H9 (cell line): ENCODE results near the gene TECPR2. TPM values are rescaled to one million over a fixed set of nuclear protein-coding genes. Genes with fewer than 3 reads are reported as not detected.

Experiments
- DNase-seq: peaks from one replicate; pipeline ENCODE4 v3.0.0-alpha.2; 2017
- H2AFZ ChIP-seq: one replicate; pipeline ENCODE4 v1.6.1; 2013; ENCODE audit warnings: mild to moderate bottlenecking, low read length, control low read depth, moderate library complexity
- H2AK5ac ChIP-seq: 2 replicates; pipeline ENCODE4 v1.6.1; 2013; ENCODE audit warnings: low read length, control low read depth, mixed read lengths; ENCODE audit not compliant: insufficient read length
- H2BK120ac ChIP-seq: one replicate; pipeline ENCODE4 v1.6.1; 2013; ENCODE audit warnings: low read depth, mild to moderate bottlenecking, low read length, control low read depth, inconsistent platforms; ENCODE audit not compliant: poor library complexity, severe bottlenecking
- H2BK12ac ChIP-seq: 2 replicates; pipeline ENCODE4 v1.6.1; 2013; ENCODE audit warnings: low read length, control low read depth, mixed read lengths, low read depth; ENCODE audit not compliant: insufficient read length
- H2BK15ac ChIP-seq: 2 replicates; pipeline ENCODE4 v1.6.1; 2013; ENCODE audit warnings: low read depth, low read length, control low read depth
- H2BK20ac ChIP-seq: one replicate; pipeline ENCODE4 v1.6.1; 2013; ENCODE audit warnings: low read depth, mild to moderate bottlenecking, low read length, control low read depth, inconsistent platforms; ENCODE audit not compliant: poor library complexity, severe bottlenecking
- H2BK5ac ChIP-seq: 2 replicates; pipeline ENCODE4 v1.6.1; 2013; ENCODE audit warnings: low read length, control low read depth, mixed read lengths; ENCODE audit not compliant: insufficient read length
- H3K14ac ChIP-seq: 2 replicates; pipeline ENCODE4 v1.6.1; 2013; ENCODE audit warnings: low read length, control low read depth; ENCODE audit not compliant: insufficient read depth
- H3K18ac ChIP-seq: 2 replicates; pipeline ENCODE4 v1.6.1; 2013; ENCODE audit warnings: low read depth, mild to moderate bottlenecking, mixed read lengths, low read length, control low read depth; ENCODE audit not compliant: insufficient read length
- H3K23ac ChIP-seq: 2 replicates; pipeline ENCODE4 v1.6.1; 2013; ENCODE audit warnings: low read length, control low read depth, mixed read lengths, low read depth; ENCODE audit not compliant: insufficient read length
- H3K23me2 ChIP-seq: 2 replicates; pipeline ENCODE4 v1.6.1; 2013; ENCODE audit warnings: low read depth, mild to moderate bottlenecking, mixed read lengths, low read length, control low read depth; ENCODE audit not compliant: insufficient read length, poor library complexity, severe bottlenecking
- H3K27ac ChIP-seq: 2 replicates; pipeline ENCODE4 v1.5.1; 2013; ENCODE audit warnings: low read length, control low read depth, mixed read lengths, low read depth; ENCODE audit not compliant: insufficient read length
- H3K27me3 ChIP-seq: 2 replicates; pipeline ENCODE4 v1.6.1; 2013; ENCODE audit warnings: low read length, control low read depth, inconsistent platforms; ENCODE audit not compliant: insufficient read depth
- H3K4ac ChIP-seq: 2 replicates; pipeline ENCODE4 v1.6.1; 2013; ENCODE audit warnings: low read depth, mild to moderate bottlenecking, control low read depth, inconsistent platforms, low read length, moderate library complexity
- H3K4me1 ChIP-seq: 2 replicates; pipeline ENCODE4 v1.6.1; 2013; ENCODE audit warnings: low read length, control low read depth, inconsistent platforms; ENCODE audit not compliant: insufficient read depth
- H3K4me2 ChIP-seq: 2 replicates; pipeline ENCODE4 v1.6.1; 2013; ENCODE audit warnings: low read length, control low read depth, mixed read lengths; ENCODE audit not compliant: insufficient read length, insufficient read depth
- H3K56ac ChIP-seq: 2 replicates; pipeline ENCODE4 v1.6.1; 2013; ENCODE audit warnings: low read depth, mild to moderate bottlenecking, mixed read lengths, low read length, control low read depth; ENCODE audit not compliant: insufficient read length
- H3K79me1 ChIP-seq: 2 replicates; pipeline ENCODE4 v1.6.1; 2013; ENCODE audit warnings: low read depth, mild to moderate bottlenecking, moderate library complexity, low read length, control low read depth, inconsistent platforms; ENCODE audit not compliant: insufficient read depth, poor library complexity, severe bottlenecking
- H3K79me2 ChIP-seq: 2 replicates; pipeline ENCODE4 v1.6.1; 2013; ENCODE audit warnings: low read length, control low read depth, inconsistent platforms; ENCODE audit not compliant: insufficient read depth
- H3K9ac ChIP-seq: 2 replicates; pipeline ENCODE4 v1.6.1; 2013; ENCODE audit warnings: low read length, control low read depth, mixed read lengths; ENCODE audit not compliant: insufficient read length; ENCODE audit errors: extremely low read depth
- H3K9me3 ChIP-seq: one replicate; pipeline ENCODE4 v1.6.1; 2013; ENCODE audit warnings: low read depth, low read length, inconsistent platforms; ENCODE audit not compliant: control insufficient read depth
- H3T11ph ChIP-seq: one replicate; pipeline ENCODE4 v1.6.1; 2013; ENCODE audit warnings: mild to moderate bottlenecking, low read length, control low read depth, inconsistent platforms
- H4K20me1 ChIP-seq: one replicate; pipeline ENCODE4 v1.6.1; 2013; ENCODE audit not compliant: control insufficient read depth, insufficient read length, insufficient read depth
- H4K5ac ChIP-seq: 2 replicates; pipeline ENCODE4 v1.6.1; 2013; ENCODE audit warnings: low read depth, mild to moderate bottlenecking, mixed read lengths, low read length, control low read depth; ENCODE audit not compliant: insufficient read length
- H4K8ac ChIP-seq: replicated peaks from 2 replicates; pipeline ENCODE4 v1.6.1; 2013; ENCODE audit warnings: low read length, control low read depth, mixed read lengths, low read depth; ENCODE audit not compliant: insufficient read length
- H4K91ac ChIP-seq: 2 replicates; pipeline ENCODE4 v1.6.1; 2013; ENCODE audit warnings: low read depth, mild to moderate bottlenecking, moderate library complexity, mixed read lengths, low read length, control low read depth; ENCODE audit not compliant: insufficient read length
- H3K27ac Mint-ChIP-seq, 3 experiments: 2 replicates in 2 of 3; 3 replicates in 1 of 3; pipeline ENCODE4 v1.8.0; 2020 to 2021; ENCODE audit warnings: mixed read lengths in 3 of 3, mild to moderate bottlenecking in 1 of 3, moderate library complexity in 1 of 3
- H3K27me3 Mint-ChIP-seq: 2 replicates; pipeline ENCODE4 v1.8.0; 2021; ENCODE audit warnings: low read depth, mild to moderate bottlenecking, moderate library complexity, mixed read lengths
- H3K36me3 Mint-ChIP-seq, 3 experiments: 2 replicates in 2 of 3; 3 replicates in 1 of 3; pipeline ENCODE4 v1.8.0; 2020 to 2021; ENCODE audit warnings: low read depth in 3 of 3, mixed read lengths in 3 of 3; ENCODE audit not compliant: insufficient read depth in 1 of 3
- H3K4me1 Mint-ChIP-seq, 2 experiments: 2 replicates each; pipeline ENCODE4 v1.8.0; 2020; ENCODE audit warnings: mixed read lengths in 2 of 2
- H3K4me3 Mint-ChIP-seq, 2 experiments: 2 replicates in 1 of 2; 3 replicates in 1 of 2; pipeline ENCODE4 v1.8.0; 2020 to 2021; ENCODE audit warnings: mild to moderate bottlenecking in 2 of 2, mixed read lengths in 2 of 2, moderate library complexity in 1 of 2
- H3K9me3 Mint-ChIP-seq, 2 experiments: 2 replicates in 1 of 2; 3 replicates in 1 of 2; pipeline ENCODE4 v1.8.0; 2020; ENCODE audit warnings: mild to moderate bottlenecking in 2 of 2, mixed read lengths in 2 of 2, moderate library complexity in 1 of 2
- CTCF ChIP-seq: fragments of 200-600 bp; sonication (generic); conservative IDR thresholded peaks from 3 replicates; pipeline ENCODE4 v1.8.0; 2021; ENCODE audit warnings: antibody characterized with exemption, mild to moderate bottlenecking
- WGBS: extraction: QIAGEN DNeasy Blood & Tissue Kit; methylation state at CpG from one replicate; pipeline ENCODE4 v1.1.7; 2013; ENCODE audit warnings: missing lambda C conversion rate, low lambda C conversion rate, mixed read lengths; ENCODE audit not compliant: insufficient read length; ENCODE audit errors: extremely low coverage; 5-methylcytosine and 5-hydroxymethylcytosine counted together
- total RNA-seq: library from RNA; stranded (reverse); gene quantifications from 2 replicates; pipeline ENCODE4 v1.2.1, GENCODE V29; 2021

The TECPR2 gene
- total RNA-seq, 1 experiment from 2014 or later = 15.4 TPM

GRCh38 chr14:102502571-102502970 is 139.8 kb downstream of the TECPR2 start:
- Mint-ChIP-seq H3K27ac (no peak overlapping the region), H3K4me3 (no peak overlapping the region), H3K36me3 (peaks cover 7 to 18% (median 12%) of the 10 kb centered on the region in 3 experiments; a peak in 6 of 7 replicates), H3K27me3 (peaks cover 1% of the 10 kb centered on the region; the same call in 1 of the 2 replicates), H3K4me1 (peaks cover 0 to 3% of the 10 kb centered on the region in 2 experiments; a peak in 1 of 4 replicates), H3K9me3 (no peaks in the 10 kb centered on the region)
- Histone ChIP-seq H3K9ac (no peak overlapping the region), H3T11ph (no peak overlapping the region), H2BK20ac (no peak overlapping the region), H3K23ac (no peak overlapping the region), H2BK5ac (no peak overlapping the region), H2AK5ac (no peak overlapping the region), H3K79me2 (no peaks in the 10 kb centered on the region), H2BK15ac (no peak overlapping the region), H3K18ac (no peak overlapping the region), H4K5ac (no peak overlapping the region), H3K9me3 (no peaks in the 10 kb centered on the region), H3K4me1 (no peaks in the 10 kb centered on the region), H2AFZ (no peak overlapping the region), H4K8ac (no peak overlapping the region), H2BK12ac (no peak overlapping the region), H3K56ac (no peak overlapping the region), H3K14ac (no peak overlapping the region), H3K79me1 (no peaks in the 10 kb centered on the region), H2BK120ac (no peak overlapping the region), H4K20me1 (no peaks in the 10 kb centered on the region), H3K23me2 (no peaks in the 10 kb centered on the region), H4K91ac (no peak overlapping the region), H3K27me3 (no peaks in the 10 kb centered on the region), H3K4me2 (no peak overlapping the region), H3K27ac (no peak overlapping the region), H3K4ac (no peak overlapping the region)
- WGBS = no CpG with 5 or more reads among the region's 10 CpGs
- DNase-seq = no peak
- no peak for TF ChIP-seq CTCF
